SU-DHL-6 (cell line): Measurements from ENCODE around the gene RECK.

Source experiments
- H2AFZ ChIP-seq: fragments of 200-600 bp; sonication (generic); 2 replicates; pipeline ENCODE4 v1.6.1; 2014; ENCODE audit warnings: low read depth, mild to moderate bottlenecking, moderate library complexity, mixed read lengths, antibody characterized with exemption, low read length; ENCODE audit not compliant: severe bottlenecking
- H3F3A ChIP-seq: fragments of 200-600 bp; shearing (Covaris generic); 2 replicates; pipeline ENCODE4 v1.6.0; 2016; ENCODE audit warnings: antibody characterized with exemption, mild to moderate bottlenecking; ENCODE audit not compliant: insufficient read depth
- H3K27ac ChIP-seq: fragments of 200-600 bp; sonication (generic); 2 replicates; pipeline ENCODE4 v1.5.1; 2016; ENCODE audit warnings: low read depth, mild to moderate bottlenecking, low read length, moderate library complexity, mixed read lengths
- H3K27me3 ChIP-seq: fragments of 200-600 bp; sonication (generic), shearing (Covaris generic); 2 replicates; pipeline ENCODE4 v1.6.0; 2014; ENCODE audit warnings: mild to moderate bottlenecking, low read length
- H3K36me3 ChIP-seq: fragments of 200-600 bp; sonication (generic); 2 replicates; pipeline ENCODE4 v1.6.1; 2014; ENCODE audit warnings: mild to moderate bottlenecking, low read length, mixed read lengths
- H3K4me2 ChIP-seq: fragments of 300-600, 200-600 bp; shearing (Covaris generic), sonication (generic); 2 replicates; pipeline ENCODE4 v1.6.0; 2014; ENCODE audit warnings: low read length, low read depth, mild to moderate bottlenecking; ENCODE audit not compliant: poor library complexity, severe bottlenecking
- H3K4me3 ChIP-seq: fragments of 200-600 bp; sonication (generic); 2 replicates; pipeline ENCODE4 v1.5.1; 2014; ENCODE audit warnings: antibody characterized with exemption, low read length, mild to moderate bottlenecking, mixed read lengths; ENCODE audit not compliant: insufficient read depth, poor library complexity, severe bottlenecking
- H3K79me2 ChIP-seq: fragments of 200-600 bp; sonication (generic); 2 replicates; pipeline ENCODE4 v1.6.1; 2014; ENCODE audit warnings: mild to moderate bottlenecking, low read length, moderate library complexity; ENCODE audit not compliant: insufficient read depth
- H3K9ac ChIP-seq: fragments of 200-600 bp; sonication (generic); 2 replicates; pipeline ENCODE4 v1.7.0; 2014; ENCODE audit warnings: mild to moderate bottlenecking, low read length
- H3K9me2 ChIP-seq: fragments of 200-600 bp; sonication (generic); replicated peaks from 2 replicates; pipeline ENCODE4 v1.6.1; 2014; ENCODE audit warnings: low read length; ENCODE audit not compliant: insufficient read depth
- H3K9me3 ChIP-seq: fragments of 200-600 bp; sonication (generic); 2 replicates; pipeline ENCODE4 v1.6.1; 2014; ENCODE audit warnings: low read length, mixed read lengths; ENCODE audit not compliant: insufficient read depth
- H4K20me1 ChIP-seq: fragments of 200-600 bp; sonication (generic); 2 replicates; pipeline ENCODE4 v1.6.1; 2014; ENCODE audit warnings: low read depth, mild to moderate bottlenecking, antibody characterized with exemption, low read length, moderate library complexity, mixed read lengths
- CTCF ChIP-seq: fragments of 200-600 bp; sonication (generic); IDR thresholded peaks from one replicate; pipeline ENCODE4 v1.5.1; 2017; ENCODE audit warnings: antibody characterized with exemption, mild to moderate bottlenecking, low read length, moderate library complexity; ENCODE audit not compliant: insufficient read depth, poor library complexity, severe bottlenecking
- EZH2phosphoT487 ChIP-seq: fragments of 200-600 bp; sonication (generic), shearing (Covaris generic); conservative IDR thresholded peaks from 2 replicates; pipeline ENCODE4 v1.6.1; 2018; ENCODE audit warnings: mild to moderate bottlenecking, antibody characterized with exemption, low read length, moderate library complexity, mixed read lengths

RECK gene

DNA sequence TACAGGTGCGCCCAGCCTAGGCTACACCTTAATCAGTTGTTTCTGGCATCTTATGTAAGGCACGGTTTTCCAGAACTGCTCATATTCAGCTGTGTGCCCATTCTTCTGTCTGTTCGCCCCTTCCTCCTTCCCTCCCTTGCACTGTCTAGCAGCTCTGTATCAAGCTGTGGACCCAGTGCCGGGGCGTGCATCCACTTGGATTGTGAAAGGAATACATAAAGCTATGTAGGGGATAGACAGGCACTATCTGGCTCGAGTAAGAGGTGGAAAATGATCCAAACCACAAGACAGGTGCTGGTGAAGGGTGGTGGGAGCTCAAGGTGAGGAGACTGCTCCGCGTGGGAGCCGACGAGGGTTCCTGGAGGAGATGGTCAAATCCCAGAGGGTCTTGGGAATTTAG lies 101.8 kb downstream of the RECK start:
- H2AFZ ChIP-seq: no peak overlapping the region
- H3K27me3 ChIP-seq: no peaks in the 10 kb centered on the region
- H4K20me1 ChIP-seq: no peaks in the 10 kb centered on the region
- no peak overlapping the region for H3K9ac ChIP-seq
- no peak for TF ChIP-seq CTCF
- no peak for TF ChIP-seq EZH2phosphoT487
- no peaks in the 10 kb centered on the region for H3K9me2 ChIP-seq
- H3K36me3 ChIP-seq: no peaks in the 10 kb centered on the region
- no peaks in the 10 kb centered on the region for H3K9me3 ChIP-seq
- no peak overlapping the region for H3K27ac ChIP-seq
- no peak overlapping the region for H3K4me2 ChIP-seq
- H3K79me2 ChIP-seq: no peaks in the 10 kb centered on the region
- H3K4me3 ChIP-seq: no peak overlapping the region
- H3F3A ChIP-seq: no peaks in the 10 kb centered on the region

DNA sequence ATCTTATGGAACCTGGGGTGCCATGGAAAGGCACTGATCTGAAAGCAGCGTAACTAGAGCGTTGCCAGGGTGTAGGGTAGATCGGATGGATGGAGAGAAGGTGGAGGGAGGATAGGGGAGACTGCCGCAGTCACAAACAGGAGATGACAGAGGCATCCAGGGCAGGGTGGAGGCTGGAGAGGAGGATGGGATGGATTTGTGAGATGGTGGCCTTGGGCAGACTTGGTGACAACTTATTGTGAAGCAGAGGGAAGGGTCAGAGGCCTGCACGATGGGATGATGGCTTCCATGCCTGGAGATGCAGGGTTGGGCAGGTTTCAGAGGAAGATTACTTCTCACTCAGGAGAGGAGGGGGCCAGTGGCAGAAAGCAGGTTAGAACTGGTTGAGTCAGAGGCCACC lies 102.2 kb downstream of the RECK start:
- Histone ChIP-seq H3K9me3 (no peaks in the 10 kb centered on the region), H2AFZ (no peak overlapping the region), H3K27me3 (no peaks in the 10 kb centered on the region), H3K36me3 (no peaks in the 10 kb centered on the region), H3K4me2 (no peak overlapping the region), H3F3A (no peaks in the 10 kb centered on the region), H3K27ac (no peak overlapping the region), H3K9me2 (no peaks in the 10 kb centered on the region), H3K9ac (no peak overlapping the region), H4K20me1 (no peaks in the 10 kb centered on the region), H3K4me3 (no peak overlapping the region), H3K79me2 (no peaks in the 10 kb centered on the region)
- TF ChIP-seq CTCF (no peak), EZH2phosphoT487 (no peak)

- H4K20me1 ChIP-seq: no peaks in the 10 kb centered on the region
- no peak overlapping the region for H2AFZ ChIP-seq
- H3K9me3 ChIP-seq: no peaks in the 10 kb centered on the region
- H3K36me3 ChIP-seq: no peaks in the 10 kb centered on the region
- TF ChIP-seq EZH2phosphoT487 (no peak), CTCF (no peak)
- no peaks in the 10 kb centered on the region for H3K9me2 ChIP-seq
- no peaks in the 10 kb centered on the region for H3F3A ChIP-seq
- no peaks in the 10 kb centered on the region for H3K27me3 ChIP-seq
- no peaks in the 10 kb centered on the region for H3K79me2 ChIP-seq
- no peak overlapping the region for H3K4me3 ChIP-seq
- no peak overlapping the region for H3K27ac ChIP-seq
- no peak overlapping the region for H3K9ac ChIP-seq
- no peak overlapping the region for H3K4me2 ChIP-seq
Measured at GRCh38 chr9:36140086-36141084, 103.7 kb downstream of the RECK start.
